Activated CD4-positive, alpha-beta T cell treated with anti-CD3 and anti-CD28 coated beads, Interleukin-2, amount 10 ng/mL, durations not matched to agents 24 days and 14 days (primary cell): ENCODE data around the gene SMKR1. TPM values are rescaled to one million over a fixed set of nuclear protein-coding genes. Genes with fewer than 3 reads are reported as not detected.
"Not testable (repeated sequence)": the region's sequence is repeated elsewhere in the genome, so short reads cannot be mapped to it uniquely, and the experiment has no call there.

Experiments
- DNase-seq: peaks from one replicate; pipeline ENCODE4 v3.0.0; 2022
- H3K27ac Mint-ChIP-seq: one replicate; pipeline ENCODE4 v1.8.0; 2022; ENCODE audit warnings: mild to moderate bottlenecking, mixed read lengths
- H3K27me3 Mint-ChIP-seq: one replicate; pipeline ENCODE4 v1.8.0; 2022; ENCODE audit warnings: mixed read lengths
- H3K36me3 Mint-ChIP-seq: one replicate; pipeline ENCODE4 v1.8.0; 2022; ENCODE audit warnings: low read depth, mild to moderate bottlenecking, mixed read lengths
- H3K4me1 Mint-ChIP-seq: one replicate; pipeline ENCODE4 v1.8.0; 2021; ENCODE audit warnings: mixed read lengths
- H3K4me3 Mint-ChIP-seq: one replicate; pipeline ENCODE4 v1.8.0; 2022; ENCODE audit warnings: mild to moderate bottlenecking, moderate library complexity, mixed read lengths
- H3K9me3 Mint-ChIP-seq: one replicate; pipeline ENCODE4 v1.8.0; 2021; ENCODE audit warnings: mixed read lengths
- intact Hi-C: fragments of 100-400 bp; cut with micrococcal nuclease; formaldehyde crosslinking; loops from one replicate; pipeline ENCODE4 v1.15.1; 2023
- total RNA-seq: library from RNA; stranded (reverse); gene quantifications from 2 replicates; pipeline ENCODE4 v1.2.3, GENCODE V29; 2022

SMKR1 gene
- total RNA-seq, 1 donor from 2014 or later: 6.1 TPM

- H3K4me1 Mint-ChIP-seq: no peaks in the 10 kb centered on the region
Measured at GRCh38 chr7:129522971-129523340, 20.6 kb downstream of the SMKR1 start.

GRCh38 chr7:129523924-129524323, 21.6 kb downstream of the SMKR1 start:
- DNase-seq: no peak
- H3K36me3 Mint-ChIP-seq: no peaks in the 10 kb centered on the region
- no peaks in the 10 kb centered on the region for H3K4me1 Mint-ChIP-seq
- H3K4me3 Mint-ChIP-seq: no peak overlapping the region
- no peak overlapping the region for H3K27ac Mint-ChIP-seq
- no peaks in the 10 kb centered on the region for H3K9me3 Mint-ChIP-seq
- intact Hi-C loops: no loop called here
- H3K27me3 Mint-ChIP-seq: peaks cover 31% of the 10 kb centered on the region

More at GRCh38 chr7:129522971-129523340, 20.6 kb downstream of the SMKR1 start:
- H3K27me3 Mint-ChIP-seq: peaks cover 33% of the 10 kb centered on the region
- no peak for DNase-seq
- H3K27ac Mint-ChIP-seq: no peak overlapping the region
- intact Hi-C loops: no loop called here
- H3K36me3 Mint-ChIP-seq: no peaks in the 10 kb centered on the region
- H3K9me3 Mint-ChIP-seq: no peaks in the 10 kb centered on the region
- no peak overlapping the region for H3K4me3 Mint-ChIP-seq

GRCh38 chr7:129524405-129524804, 22.1 kb downstream of the SMKR1 start:
- H3K4me1 Mint-ChIP-seq, H3K4me3 Mint-ChIP-seq, H3K9me3 Mint-ChIP-seq, intact Hi-C loops, H3K36me3 Mint-ChIP-seq, H3K27ac Mint-ChIP-seq, DNase-seq: not testable (repeated sequence)
- H3K27me3 Mint-ChIP-seq: peaks cover 31% of the 10 kb centered on the region

GRCh38 chr7:129525225-129525862, 23.0 kb downstream of the SMKR1 start:
- intact Hi-C loops: no loop called here
- no peaks in the 10 kb centered on the region for H3K36me3 Mint-ChIP-seq
- peaks cover 27% of the 10 kb centered on the region for H3K27me3 Mint-ChIP-seq
- DNase-seq: no peak
- H3K27ac Mint-ChIP-seq: no peak overlapping the region
- no peaks in the 10 kb centered on the region for H3K4me1 Mint-ChIP-seq
- H3K9me3 Mint-ChIP-seq: no peaks in the 10 kb centered on the region
- no peak overlapping the region for H3K4me3 Mint-ChIP-seq

- no peak overlapping the region for H3K4me3 Mint-ChIP-seq
- no peaks in the 10 kb centered on the region for H3K36me3 Mint-ChIP-seq
- peaks cover 9% of the 10 kb centered on the region for H3K4me1 Mint-ChIP-seq
- H3K9me3 Mint-ChIP-seq: no peaks in the 10 kb centered on the region
- H3K27me3 Mint-ChIP-seq: peaks cover 13% of the 10 kb centered on the region
- peak overlapping the region; percentile 25 for H3K27ac Mint-ChIP-seq
- no peak for DNase-seq
- intact Hi-C loops: loop anchor here (2.0 to 10.0 kb wide), 5 partner anchors 27 to 415 kb away; partner anchors contain the start of gene SMKR1
Measured at GRCh38 chr7:129529643-129530042, 27.3 kb downstream of the SMKR1 start.

- H3K4me3 Mint-ChIP-seq: no peak overlapping the region
- intact Hi-C loops: loop anchor here (1.0 to 10.0 kb wide), 6 partner anchors 28 to 414 kb away; partner anchors contain the start of gene SMKR1
- H3K4me1 Mint-ChIP-seq: peaks cover 11% of the 10 kb centered on the region
- peaks cover 5% of the 10 kb centered on the region for H3K27me3 Mint-ChIP-seq
- H3K9me3 Mint-ChIP-seq: no peaks in the 10 kb centered on the region
- no peaks in the 10 kb centered on the region for H3K36me3 Mint-ChIP-seq
- peak; percentile 61 for DNase-seq
- peak overlapping the region; percentile 76 for H3K27ac Mint-ChIP-seq
Measured at GRCh38 chr7:129530795-129531391, 28.6 kb downstream of the SMKR1 start.

- DNase-seq: no peak
- Mint-ChIP-seq H3K27ac (no peak overlapping the region), H3K4me3 (no peak overlapping the region), H3K9me3 (no peaks in the 10 kb centered on the region), H3K36me3 (no peaks in the 10 kb centered on the region), H3K4me1 (peaks cover 18% of the 10 kb centered on the region), H3K27me3 (peaks cover 5% of the 10 kb centered on the region)
- intact Hi-C loops: loop anchor here (1.0 to 10.0 kb wide), 6 partner anchors 29 to 413 kb away; partner anchors contain the start of gene SMKR1
Measured at GRCh38 chr7:129531721-129532120, 29.4 kb downstream of the SMKR1 start.

- no peak overlapping the region for H3K4me3 Mint-ChIP-seq
- no peaks in the 10 kb centered on the region for H3K36me3 Mint-ChIP-seq
- peaks cover 18% of the 10 kb centered on the region for H3K4me1 Mint-ChIP-seq
- intact Hi-C loops: loop anchor here (10.0 kb wide), 1 partner anchor 412 kb away; no protein-coding TSS in a partner anchor
- H3K9me3 Mint-ChIP-seq: no peaks in the 10 kb centered on the region
- H3K27me3 Mint-ChIP-seq: peaks cover 5% of the 10 kb centered on the region
- peak overlapping the region; percentile 57 for H3K27ac Mint-ChIP-seq
- DNase-seq: no peak
Measured at GRCh38 chr7:129532375-129532774, 30.0 kb downstream of the SMKR1 start.

GRCh38 chr7:129534558-129535274, 32.4 kb downstream of the SMKR1 start:
- H3K4me3 Mint-ChIP-seq, H3K36me3 Mint-ChIP-seq, H3K27me3 Mint-ChIP-seq, DNase-seq, H3K9me3 Mint-ChIP-seq, H3K27ac Mint-ChIP-seq: not testable (repeated sequence)
- H3K4me1 Mint-ChIP-seq: peaks cover 18% of the 10 kb centered on the region
- intact Hi-C loops: loop anchor here (10.0 kb wide), 1 partner anchor 410 kb away; no protein-coding TSS in a partner anchor

GRCh38 chr7:129535896-129536295, 33.6 kb downstream of the SMKR1 start:
- no peak overlapping the region for H3K4me3 Mint-ChIP-seq

GRCh38 chr7:129536323-129536722, 34.0 kb downstream of the SMKR1 start:
- Mint-ChIP-seq H3K4me1 (peaks cover 12% of the 10 kb centered on the region), H3K27me3 (peaks cover 6% of the 10 kb centered on the region), H3K4me3 (no peak overlapping the region), H3K9me3 (no peaks in the 10 kb centered on the region), H3K27ac (peak overlapping the region; percentile 38), H3K36me3 (no peaks in the 10 kb centered on the region)
- intact Hi-C loops: loop anchor here (10.0 kb wide), 1 partner anchor 408 kb away; no protein-coding TSS in a partner anchor
- DNase-seq: no peak

More at GRCh38 chr7:129535896-129536295, 33.6 kb downstream of the SMKR1 start:
- Mint-ChIP-seq H3K4me1 (peaks cover 15% of the 10 kb centered on the region), H3K36me3 (no peaks in the 10 kb centered on the region), H3K9me3 (no peaks in the 10 kb centered on the region), H3K27me3 (peaks cover 5% of the 10 kb centered on the region), H3K27ac (peak overlapping the region; percentile 38)
- no peak for DNase-seq
- intact Hi-C loops: loop anchor here (10.0 kb wide), 1 partner anchor 409 kb away; no protein-coding TSS in a partner anchor

GRCh38 chr7:129538790-129539189, 36.5 kb downstream of the SMKR1 start:
- no peaks in the 10 kb centered on the region for H3K9me3 Mint-ChIP-seq
- H3K4me3 Mint-ChIP-seq: no peak overlapping the region
- H3K27me3 Mint-ChIP-seq: peaks cover 4% of the 10 kb centered on the region
- H3K36me3 Mint-ChIP-seq: no peaks in the 10 kb centered on the region
- intact Hi-C loops: loop anchor here (10.0 kb wide), 1 partner anchor 406 kb away; no protein-coding TSS in a partner anchor
- no peak for DNase-seq
- H3K27ac Mint-ChIP-seq: no peak overlapping the region
- H3K4me1 Mint-ChIP-seq: peaks cover 12% of the 10 kb centered on the region

GRCh38 chr7:129540340-129540739, 38.0 kb downstream of the SMKR1 start:
- intact Hi-C loops: no loop called here
- no peaks in the 10 kb centered on the region for H3K36me3 Mint-ChIP-seq
- no peak overlapping the region for H3K27ac Mint-ChIP-seq
- H3K27me3 Mint-ChIP-seq: peaks cover 6% of the 10 kb centered on the region
- H3K4me1 Mint-ChIP-seq: peaks cover 12% of the 10 kb centered on the region
- no peak for DNase-seq
- H3K4me3 Mint-ChIP-seq: no peak overlapping the region
- no peaks in the 10 kb centered on the region for H3K9me3 Mint-ChIP-seq

- intact Hi-C loops: no loop called here
- no peaks in the 10 kb centered on the region for H3K36me3 Mint-ChIP-seq
Measured at GRCh38 chr7:129544700-129545099, 42.4 kb downstream of the SMKR1 start.

More at GRCh38 chr7:129544700-129545099, 42.4 kb downstream of the SMKR1 start:
- no peak for DNase-seq
- H3K27me3 Mint-ChIP-seq: peaks cover 8% of the 10 kb centered on the region
- no peaks in the 10 kb centered on the region for H3K9me3 Mint-ChIP-seq
- H3K27ac Mint-ChIP-seq: no peak overlapping the region
- H3K4me3 Mint-ChIP-seq: no peak overlapping the region
- H3K4me1 Mint-ChIP-seq: peaks cover 2% of the 10 kb centered on the region
